NCI-H2196 treated with DMSO at 0.1 percent for 48 hours (cell line): ENCODE measurements around the gene RAMP1.

Source experiments
- DNase-seq: peaks from one replicate; lab custom pipeline; 2025; ENCODE audit not compliant: unreplicated experiment; lab: John Stamatoyannopoulos, UW

Gene RAMP1

DNA sequence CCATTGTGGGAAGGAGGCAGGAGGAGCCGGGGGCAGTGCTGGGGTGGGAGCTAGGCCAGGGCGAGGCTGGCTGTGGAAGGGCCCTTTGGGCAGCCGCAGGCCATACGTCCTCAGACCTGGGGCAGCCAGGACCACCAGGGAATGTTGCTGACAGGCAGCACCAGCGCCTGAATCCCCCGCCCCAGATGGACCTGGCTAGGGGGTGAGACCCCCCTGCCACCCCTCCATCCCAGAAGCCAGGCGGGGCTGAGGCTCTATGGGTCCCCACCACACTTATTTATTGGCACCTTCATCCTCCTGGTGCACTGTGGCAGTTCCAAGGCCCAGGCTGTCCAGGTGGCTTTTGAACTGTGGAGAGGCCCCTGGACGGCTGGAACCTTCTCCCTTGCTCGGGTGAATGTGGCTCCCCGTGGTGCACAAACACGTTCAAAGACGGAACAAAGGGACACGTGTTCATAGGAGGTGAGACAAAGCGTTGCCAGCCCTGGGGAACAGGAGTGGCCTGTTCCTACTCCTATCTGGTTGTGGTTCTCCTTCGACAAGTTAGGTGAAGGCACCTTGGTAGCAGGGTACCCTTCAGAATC lies 35.1 kb downstream of the RAMP1 start:
- DNase-seq = no peak

DNA sequence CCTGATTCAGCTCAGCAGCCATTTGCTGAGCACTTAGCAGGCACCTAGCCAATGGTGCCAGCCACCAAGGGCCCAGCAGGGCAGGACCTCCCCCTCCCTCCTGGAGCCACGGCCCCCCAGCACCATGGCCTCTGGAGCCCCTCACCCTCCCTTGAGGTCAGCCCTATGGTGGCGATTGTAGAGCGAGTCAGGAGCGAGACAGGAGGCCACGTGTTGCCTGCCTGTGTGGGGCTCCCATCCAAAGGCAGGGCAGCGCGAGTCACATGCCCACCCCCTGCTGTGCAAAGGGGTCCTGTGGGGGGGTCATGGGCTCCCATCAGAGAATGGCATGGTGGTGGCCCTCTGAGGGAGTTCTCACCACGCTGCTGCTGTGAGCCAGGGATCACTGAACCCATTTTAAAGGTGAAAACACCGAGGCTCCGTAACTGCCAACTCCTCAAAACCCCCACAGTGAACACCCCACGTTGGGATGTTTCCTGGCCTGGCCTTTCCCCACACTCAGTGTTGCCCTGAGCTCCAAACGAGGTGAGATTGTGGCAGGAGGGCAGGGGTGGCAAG lies 35.6 kb downstream of the RAMP1 start:
- no peak for DNase-seq

DNA sequence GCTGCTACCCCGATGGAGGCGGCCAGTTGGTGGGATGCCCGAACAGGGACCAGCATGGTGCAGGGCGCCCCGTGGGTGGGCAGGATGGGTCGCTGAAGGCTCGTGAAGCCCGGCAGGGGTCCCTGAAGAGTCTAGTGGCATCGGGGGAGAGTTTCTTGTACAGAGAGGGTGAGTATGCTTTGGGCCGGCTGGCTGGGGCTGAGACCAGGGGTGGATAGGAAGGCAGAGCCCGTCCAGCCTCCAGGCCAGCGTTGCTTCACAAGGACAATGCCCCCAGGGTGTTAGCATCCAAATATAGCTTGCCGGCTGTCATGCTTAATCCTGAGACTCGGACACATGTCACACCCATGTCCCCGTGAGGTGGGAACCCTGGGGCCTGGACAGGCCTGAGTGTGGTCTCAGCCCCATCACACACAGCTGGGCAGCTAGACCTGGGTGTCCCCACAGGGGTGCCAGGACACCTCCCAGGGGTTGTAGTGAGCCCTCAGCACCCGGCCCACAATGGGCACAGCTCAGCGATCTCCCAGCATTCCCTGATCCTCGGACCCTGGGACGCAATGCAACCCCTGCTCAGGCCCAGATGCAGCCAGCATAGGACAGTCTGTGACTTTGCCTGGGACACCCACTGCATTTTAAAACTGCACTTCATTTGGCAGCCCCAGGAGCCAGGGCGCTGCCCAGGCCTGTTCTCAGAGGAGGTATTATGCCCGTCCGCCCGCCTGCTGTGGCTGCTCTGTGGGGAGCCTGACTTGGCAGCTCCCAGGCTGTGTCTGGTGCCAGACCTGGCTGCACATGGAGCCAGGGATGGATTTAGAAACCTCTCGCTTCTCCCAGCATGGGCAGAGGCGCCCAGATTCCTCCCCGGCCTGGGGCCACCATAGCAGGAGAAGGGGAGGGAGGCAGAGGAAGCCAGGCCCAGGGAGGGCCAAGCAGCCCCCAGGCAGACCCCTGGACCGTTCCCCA lies 36.4 kb downstream of the RAMP1 start:
- DNase-seq = peak; percentile 66

DNA sequence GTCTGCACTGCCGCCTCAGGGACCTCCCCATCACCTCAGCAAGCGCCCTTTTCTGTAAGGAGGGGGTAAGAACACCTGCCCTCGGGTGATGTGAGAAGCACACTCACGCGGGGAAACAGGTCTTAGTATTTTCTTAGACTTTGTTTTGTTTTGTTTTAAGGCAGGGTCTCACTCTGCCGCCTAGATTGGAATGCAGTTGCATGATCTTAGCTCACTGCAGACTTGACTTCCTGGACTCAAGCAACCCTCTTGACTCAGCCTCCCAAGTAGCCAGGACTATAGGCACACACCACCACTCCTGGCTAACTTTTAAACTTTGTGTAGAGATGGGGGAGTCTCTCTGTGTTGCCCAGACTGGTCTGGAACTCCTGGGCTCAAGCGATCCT lies 37.1 kb downstream of the RAMP1 start:
- no peak for DNase-seq

DNA sequence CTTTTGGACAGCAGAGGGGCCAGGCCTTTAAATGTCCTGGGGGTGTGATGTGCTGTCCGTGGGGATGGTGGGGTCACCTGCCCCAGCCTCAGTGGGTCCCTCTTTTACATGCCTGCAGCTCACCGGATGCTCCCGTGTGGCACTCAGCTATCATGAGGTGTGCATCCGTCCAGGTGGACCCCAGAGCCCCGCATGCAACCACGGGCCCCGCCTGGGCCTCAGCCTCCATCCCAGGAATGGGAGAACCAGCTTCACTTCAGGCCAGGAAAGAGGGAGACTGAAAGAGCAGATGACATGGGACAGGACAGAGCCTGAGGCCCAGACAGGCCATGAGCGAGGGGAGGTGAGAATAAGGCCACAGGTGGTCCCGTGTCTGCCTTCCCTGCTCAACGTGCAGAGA lies 37.5 kb downstream of the RAMP1 start:
- no peak for DNase-seq

DNA sequence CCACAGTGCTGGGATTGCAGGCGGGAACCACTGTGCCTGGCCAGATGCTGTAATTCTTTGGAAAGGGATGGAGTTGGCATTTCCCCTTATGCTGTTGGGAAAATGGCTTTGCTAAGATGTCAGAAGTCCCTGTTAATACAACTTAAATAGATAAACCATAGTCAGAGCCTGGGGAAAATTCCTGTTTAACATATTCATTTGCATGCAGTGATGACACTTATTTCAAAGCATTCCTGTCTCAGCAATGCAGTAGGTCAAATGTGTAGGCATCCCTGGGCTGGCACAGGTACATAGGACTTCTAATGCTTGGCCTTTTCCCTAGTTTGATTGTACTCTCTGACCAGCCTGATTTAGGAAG lies 38.6 kb downstream of the RAMP1 start:
- no peak for DNase-seq

DNA sequence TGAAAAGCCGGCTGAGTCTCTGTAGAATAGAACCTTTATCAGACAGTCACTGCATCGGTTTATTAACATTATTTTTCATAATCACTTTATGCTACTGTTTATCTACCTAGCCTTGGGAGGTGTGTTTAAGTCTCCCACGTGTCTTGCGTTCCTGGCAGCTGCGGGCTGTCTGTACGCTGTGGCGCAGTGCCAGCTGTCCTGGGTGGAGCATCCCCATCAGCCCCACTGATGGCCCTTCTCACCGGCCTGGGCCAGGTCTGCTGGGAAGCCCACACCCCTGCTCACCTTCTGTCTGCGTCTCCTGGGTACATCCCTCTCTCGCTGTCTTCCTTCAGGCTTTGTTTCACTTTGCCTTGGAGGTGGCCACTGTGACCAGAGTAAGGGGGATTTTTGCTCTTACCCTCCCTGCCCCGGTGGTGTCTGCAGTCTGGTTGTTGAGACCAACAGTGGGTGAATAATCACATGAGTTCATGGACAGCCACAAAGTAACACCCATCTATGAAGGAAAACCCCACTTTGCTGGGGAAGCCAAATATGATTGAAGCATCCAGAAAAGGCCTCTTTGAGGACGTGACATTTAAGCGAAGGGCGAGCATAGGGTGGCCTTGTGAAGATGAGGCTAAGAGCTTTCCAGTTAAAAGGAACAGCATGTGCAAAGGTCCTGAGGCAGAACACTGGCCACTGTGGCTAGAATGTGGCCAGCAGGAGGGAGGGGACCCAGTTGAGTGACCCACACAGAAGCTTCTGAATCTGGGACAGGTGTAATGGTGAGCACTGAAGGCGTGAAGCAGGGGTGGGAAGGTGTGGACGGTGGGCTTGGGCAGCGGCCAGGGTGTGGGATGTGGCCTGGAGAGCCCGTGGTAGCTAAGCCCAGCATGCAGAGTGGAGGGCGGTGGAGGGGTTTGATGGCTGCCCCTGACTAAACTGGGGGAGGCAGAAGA lies 41.7 kb downstream of the RAMP1 start:
- DNase-seq = no peak

DNA sequence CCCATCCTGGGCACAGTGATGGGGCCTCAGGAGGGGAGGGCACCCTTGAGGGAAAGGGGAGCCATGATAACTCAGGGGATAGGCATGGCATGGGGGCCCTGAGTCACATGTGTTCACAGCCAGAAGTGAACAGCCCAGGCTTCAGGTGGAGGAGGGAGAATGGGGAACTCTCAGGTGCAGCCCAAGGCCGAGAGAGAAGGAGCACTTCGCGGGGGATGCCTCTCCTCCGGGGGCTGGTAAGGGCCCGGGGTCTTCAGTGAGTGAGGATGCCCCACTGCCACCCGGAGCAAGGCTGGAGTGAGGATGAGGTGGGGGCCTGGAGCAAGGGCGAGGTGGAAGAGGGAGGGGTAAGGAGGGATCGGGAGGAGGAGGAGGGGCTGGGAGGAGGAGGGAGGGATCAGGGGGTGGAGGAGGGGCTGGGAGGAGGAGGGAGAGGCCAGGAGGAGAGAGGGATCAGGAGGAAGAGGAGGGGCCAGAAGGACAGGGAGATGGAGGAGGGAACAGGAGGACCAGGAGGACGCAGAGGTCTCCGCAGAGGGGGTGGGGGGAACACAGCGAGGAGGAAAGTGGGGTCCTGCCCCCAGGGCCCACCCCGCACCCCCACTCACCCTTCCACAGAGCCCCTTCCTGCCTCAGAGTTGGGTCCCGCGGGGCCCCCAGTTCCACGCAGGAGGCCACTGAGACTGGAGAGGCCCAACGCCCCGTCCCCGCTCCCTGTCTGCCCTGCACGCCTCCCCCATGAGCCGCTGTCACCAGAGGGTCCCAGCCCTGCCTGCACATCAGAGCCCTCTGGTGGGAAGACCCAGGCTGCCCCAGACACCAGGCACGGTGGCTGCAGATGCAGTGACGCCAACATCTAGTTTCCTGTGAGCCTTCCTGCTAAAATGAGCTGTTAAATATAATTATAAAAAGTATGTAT lies 42.8 kb downstream of the RAMP1 start:
- no peak for DNase-seq

DNA sequence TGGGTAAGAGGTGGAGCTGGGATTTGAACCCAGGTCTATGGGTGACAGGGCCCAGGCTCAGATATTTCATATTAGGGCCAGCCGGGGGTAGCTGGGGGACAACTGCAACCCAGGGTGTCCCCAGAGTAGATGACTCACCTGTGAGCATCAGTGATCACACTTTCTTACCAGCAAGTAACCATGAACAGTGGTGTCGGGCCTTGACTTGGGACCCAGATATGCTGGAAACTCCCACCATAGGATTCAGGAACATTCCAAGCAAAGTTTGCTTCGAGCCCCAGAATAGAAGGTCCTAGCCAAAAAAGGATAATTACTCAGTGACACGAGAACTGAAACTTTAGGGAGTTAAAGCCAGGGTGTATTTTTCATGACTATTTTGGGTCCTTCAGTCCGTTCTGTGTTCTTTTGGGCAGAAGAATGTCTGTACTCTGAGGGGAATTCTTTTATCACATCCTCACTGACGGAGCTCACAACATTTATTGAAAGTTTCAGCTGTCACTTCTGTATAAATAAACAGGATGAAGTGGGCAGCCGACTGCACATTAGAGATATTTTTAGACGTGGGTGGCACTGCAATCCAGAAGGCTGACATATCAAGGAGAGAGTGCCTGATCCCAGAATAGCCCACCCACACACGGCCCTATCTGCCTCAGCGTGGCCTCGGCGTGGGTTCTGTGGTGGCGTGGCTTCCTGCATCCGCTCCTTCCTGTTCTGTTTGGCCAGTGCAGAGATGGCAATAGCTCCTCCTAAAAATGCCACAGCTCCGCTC lies 45.6 kb downstream of the RAMP1 start:
- DNase-seq = no peak

DNA sequence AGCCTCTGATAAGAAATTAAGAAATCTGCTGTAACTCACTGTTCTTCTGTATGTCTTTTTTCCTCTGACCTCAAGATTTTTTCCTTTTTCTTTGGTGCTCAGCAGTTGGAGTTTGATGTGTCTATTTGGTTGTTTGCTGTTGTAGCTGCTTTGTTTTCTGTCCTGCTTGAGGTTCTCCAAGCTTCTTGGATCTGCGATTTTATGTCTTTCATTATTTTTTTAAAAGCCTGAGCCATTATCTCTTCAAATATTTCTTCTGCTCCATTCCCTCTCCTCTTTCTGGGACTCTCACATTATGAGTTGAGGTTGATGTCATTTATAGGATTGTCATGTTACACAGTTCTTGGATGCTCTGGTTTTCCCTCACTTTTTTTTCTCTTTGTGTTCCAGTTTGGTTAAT lies 47.7 kb downstream of the RAMP1 start:
- no peak for DNase-seq

DNA sequence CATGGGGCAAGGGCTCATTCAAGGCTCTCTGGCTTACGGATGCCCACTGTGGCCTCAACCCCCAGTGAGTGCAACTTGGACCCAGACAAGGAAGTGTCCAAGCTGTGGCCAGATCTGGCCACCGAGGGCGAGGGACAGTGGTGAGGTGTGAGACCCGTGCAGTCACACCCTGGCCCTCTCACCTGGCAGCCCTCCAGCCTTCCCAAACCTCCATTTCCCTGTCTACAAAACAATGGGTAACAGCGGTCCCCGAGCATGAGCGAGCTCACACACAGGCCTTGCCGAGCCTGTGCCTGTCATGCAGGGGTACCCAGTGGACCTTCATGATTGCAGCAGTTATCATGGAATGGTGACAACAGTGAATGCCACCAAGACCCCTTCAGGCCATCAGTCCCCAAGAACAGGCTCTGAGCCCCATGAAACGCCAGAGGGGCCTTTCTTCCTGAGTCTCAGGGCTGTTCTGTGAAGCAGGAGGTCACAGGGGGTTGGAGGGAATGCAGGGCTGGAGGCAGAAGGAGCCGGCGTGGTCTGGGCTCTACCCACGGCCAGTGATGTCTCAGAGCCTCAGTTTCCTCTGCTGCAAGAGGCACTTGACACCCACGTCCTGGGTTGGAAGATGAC lies 49.8 kb downstream of the RAMP1 start:
- no peak for DNase-seq

DNA sequence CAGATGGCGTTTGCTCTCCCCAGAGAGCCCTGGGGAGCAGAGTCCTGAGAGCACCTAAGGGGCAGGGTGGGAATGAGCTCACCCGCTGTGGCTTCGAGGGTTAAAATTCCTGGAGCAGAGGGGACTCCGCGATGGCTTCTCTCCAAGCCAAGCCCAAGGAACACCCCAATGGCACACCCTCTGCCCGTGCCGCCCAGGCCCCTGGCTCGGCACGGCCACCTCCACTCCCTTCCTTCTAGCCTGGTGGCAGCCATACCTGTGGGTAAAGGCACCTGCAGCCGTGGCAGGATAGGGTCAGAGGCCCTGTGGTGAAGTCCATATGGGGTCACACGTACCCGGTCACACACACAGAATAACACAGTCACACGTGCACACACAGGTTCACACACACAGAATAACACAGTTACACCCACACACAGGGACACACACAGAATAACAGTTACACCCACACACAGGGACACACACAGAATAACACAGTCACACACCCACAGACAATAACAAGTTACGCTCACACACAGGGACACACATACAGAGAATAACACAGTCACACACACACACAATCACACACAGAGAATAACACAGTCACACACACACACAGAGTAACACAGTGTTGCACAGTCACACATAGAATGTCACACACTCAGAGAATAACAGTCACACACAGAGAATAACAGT lies 50.5 kb downstream of the RAMP1 start:
- no peak for DNase-seq

DNA sequence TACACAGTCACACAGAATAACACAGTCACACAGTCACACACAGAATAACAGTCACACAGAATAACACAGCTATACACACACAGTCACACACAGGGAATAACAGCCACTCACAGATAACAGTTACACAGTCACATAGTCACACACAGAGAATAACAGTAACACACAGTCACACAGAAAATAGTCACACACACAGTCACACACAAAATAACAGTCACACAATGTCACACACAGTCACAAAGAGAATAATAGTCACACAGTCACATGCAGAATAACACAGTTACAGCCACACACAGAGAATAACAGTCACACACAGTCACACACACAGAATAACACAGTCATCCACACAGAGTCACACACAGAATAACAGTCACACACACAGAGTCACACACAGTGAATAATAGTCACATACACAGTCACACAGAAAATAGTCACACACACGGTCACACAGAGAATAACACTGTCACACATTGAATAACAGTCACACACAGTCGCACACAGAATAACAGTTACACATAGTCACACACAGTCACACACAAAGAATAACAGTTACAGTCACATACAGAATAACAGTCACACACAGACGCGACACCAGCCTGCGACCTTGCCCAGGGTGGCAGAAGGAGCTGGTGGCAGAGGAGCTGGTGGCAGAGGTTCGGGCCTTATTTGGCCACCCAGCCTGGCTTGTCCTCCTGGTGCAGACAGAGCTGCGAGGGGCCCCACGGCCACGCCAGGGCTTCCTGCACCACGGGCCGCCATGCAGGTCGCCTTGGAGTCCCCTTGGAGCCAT lies 51.3 kb downstream of the RAMP1 start:
- no peak for DNase-seq

DNA sequence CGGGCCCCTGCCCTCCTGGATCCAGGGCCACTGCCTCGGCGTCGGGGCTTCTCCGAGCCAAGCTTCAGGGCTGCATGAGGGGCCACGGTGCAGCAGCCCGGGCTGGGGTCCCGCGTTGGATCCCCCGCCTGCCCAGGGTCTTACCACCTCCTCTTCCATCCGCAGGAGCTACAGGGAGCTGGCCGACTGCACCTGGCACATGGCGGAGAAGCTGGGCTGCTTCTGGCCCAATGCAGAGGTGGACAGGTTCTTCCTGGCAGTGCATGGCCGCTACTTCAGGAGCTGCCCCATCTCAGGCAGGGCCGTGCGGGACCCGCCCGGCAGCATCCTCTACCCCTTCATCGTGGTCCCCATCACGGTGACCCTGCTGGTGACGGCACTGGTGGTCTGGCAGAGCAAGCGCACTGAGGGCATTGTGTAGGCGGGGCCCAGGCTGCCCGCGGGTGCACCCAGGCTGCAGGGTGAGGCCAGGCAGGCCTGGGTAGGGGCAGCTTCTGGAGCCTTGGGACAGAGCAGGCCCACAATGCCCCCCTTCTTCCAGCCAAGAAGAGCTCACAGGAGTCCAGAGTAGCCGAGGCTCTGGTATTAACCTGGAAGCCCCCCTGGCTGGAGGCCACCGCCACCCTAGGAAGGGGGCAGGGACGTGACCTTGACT lies 52.1 kb downstream of the RAMP1 start:
- DNase-seq = no peak

DNA sequence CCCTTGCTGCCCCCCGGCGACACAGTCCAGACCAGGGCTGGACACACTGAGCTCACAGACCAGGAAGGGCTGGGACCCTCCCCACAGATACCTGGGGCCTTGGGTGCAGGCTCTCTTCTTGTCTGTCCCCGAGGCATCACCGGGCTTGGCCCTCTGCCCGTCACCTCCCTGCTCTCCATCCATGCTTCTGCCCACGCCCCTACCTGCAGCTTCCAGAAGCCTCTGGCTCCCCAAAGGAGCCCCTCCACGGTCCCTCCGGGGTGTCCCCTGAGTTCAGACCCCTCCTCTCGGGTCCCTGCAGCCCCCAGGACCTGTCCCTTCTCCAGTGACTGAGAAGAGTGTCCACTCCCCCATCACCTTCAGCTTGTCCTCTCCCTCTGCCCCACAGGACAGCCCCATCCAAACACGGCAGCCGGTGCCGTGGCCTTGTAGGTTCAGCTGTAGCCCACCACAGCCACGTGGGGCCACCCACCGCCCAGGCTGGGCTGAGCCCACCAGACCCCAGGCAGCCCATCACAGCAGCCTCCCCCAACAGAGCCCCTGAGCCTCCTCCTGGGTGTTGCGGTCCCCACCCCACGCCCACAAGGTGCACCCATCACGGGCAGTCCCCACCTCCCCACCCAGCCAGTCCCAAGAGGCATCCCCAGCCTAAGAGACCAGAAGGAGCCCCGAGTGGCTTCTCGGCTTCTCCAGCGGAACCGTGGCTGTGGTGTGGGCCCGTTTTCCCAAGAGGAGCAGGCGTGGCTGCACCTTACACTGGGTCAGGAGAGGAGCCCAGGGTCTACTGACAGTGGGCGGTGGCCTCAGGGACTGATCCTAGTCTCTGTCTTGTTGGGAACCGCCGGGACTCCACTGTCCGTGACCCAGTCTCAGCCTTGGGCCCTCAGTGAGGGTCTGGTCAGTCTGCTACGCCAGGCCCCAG lies 53.1 kb downstream of the RAMP1 start:
- no peak for DNase-seq
